Loucy (cell line): ENCODE results near the gene LCN10.

Source experiments
- CTCF ChIP-seq: fragments of 200-600 bp; sonication (generic); conservative IDR thresholded peaks from 2 replicates; pipeline ENCODE4 v1.5.1; 2014; ENCODE audit warnings: mild to moderate bottlenecking, antibody characterized with exemption, low read length
- EZH2phosphoT487 ChIP-seq: fragments of 200-600 bp; IDR thresholded peaks from 2 replicates; pipeline ENCODE4 v1.6.1; 2018; ENCODE audit warnings: antibody characterized with exemption, mild to moderate bottlenecking, moderate library complexity, borderline replicate concordance

GRCh38 chr9:136791516-136792276 is 49.0 kb upstream of the LCN10 start:
- TF ChIP-seq CTCF (peak; percentile 99), EZH2phosphoT487 (no peak)
